Measurements from ENCODE around the gene CDC6.

DNA sequence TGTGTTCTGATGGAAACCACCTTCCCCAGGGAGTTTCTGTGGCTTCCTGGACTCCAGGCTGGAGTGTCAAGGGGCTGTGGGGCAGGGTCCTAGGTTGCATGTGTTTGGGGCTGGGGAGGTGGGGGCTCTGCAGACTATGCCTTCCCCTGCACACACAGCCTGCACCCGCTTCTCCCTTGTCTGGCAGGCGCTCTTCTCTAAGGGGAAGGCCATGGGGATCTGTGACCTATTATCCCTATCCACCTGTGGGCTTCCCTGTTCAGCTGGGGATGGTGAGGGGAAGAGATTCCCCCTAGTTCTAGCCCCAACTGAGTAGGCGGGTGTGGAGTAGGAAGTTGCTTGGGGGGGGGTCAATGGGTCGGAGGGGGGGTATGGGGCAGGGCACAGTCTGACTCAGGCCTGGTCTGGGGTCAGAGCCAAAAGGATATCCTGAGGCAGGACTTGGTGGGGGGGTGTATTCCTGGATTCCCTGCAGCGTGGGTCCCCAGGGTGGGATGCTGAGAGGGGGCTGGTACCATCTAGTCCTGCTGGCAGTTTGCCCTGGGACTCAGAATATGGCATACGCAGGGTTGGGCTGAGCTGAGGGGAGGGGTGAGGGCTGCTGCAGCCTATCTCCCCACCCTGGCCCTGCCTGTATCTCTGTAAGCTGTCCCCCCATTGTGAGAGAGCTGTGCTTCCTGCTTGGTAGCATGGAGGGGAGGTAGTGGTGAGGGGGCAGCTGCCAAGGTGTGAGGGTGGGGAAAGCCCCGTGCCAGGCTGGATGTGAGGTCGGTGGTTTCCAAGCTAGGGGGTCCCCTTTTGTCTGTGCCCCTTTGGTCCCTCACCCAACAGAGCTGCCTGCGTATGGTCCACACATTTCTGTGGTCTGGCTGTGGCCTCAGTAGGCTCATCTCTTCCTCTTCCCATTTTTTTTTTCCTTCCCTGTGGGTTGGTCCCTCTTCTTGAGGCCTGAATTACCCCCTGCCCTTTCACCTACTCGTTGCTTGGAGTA, 36.0 kb downstream of the CDC6 start:
- TF ChIP-seq, protein P1, sequence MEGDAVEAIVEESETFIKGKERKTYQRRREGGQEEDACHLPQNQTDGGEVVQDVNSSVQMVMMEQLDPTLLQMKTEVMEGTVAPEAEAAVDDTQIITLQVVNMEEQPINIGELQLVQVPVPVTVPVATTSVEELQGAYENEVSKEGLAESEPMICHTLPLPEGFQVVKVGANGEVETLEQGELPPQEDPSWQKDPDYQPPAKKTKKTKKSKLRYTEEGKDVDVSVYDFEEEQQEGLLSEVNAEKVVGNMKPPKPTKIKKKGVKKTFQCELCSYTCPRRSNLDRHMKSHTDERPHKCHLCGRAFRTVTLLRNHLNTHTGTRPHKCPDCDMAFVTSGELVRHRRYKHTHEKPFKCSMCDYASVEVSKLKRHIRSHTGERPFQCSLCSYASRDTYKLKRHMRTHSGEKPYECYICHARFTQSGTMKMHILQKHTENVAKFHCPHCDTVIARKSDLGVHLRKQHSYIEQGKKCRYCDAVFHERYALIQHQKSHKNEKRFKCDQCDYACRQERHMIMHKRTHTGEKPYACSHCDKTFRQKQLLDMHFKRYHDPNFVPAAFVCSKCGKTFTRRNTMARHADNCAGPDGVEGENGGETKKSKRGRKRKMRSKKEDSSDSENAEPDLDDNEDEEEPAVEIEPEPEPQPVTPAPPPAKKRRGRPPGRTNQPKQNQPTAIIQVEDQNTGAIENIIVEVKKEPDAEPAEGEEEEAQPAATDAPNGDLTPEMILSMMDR (conservative IDR thresholded peaks at IDR 0.05; ENCODE audit: low read length), result no peak
- TF ChIP-seq EZH2phosphoT487 (IDR thresholded peaks at IDR 0.05; ENCODE audit: borderline replicate concordance), result no peak
